Thyroid gland (tissue), 4 donors: ENCODE data around the gene HTT-AS. TPM values are rescaled to one million over a fixed set of nuclear protein-coding genes. Genes with fewer than 3 reads are reported as not detected.

Source experiments
- DNase-seq, 2 donors: peaks; one replicate each; pipeline ENCODE4 v3.0.0-alpha.2; 2019
- H3K27ac ChIP-seq, 3 donors: fragments of 200-600 bp; sonication (generic); 1 replicate in 2 of 3; 2 replicates in 1 of 3; pipeline ENCODE4 v1.5.1; 2016 to 2019; ENCODE audit warnings: mild to moderate bottlenecking in 1 of 3, moderate library complexity in 1 of 3
- H3K27me3 ChIP-seq: fragments of 200-600 bp; sonication (generic); one replicate; pipeline ENCODE4 v1.5.1; 2019
- H3K36me3 ChIP-seq, 2 donors: fragments of 200-600 bp; sonication (generic); one replicate each; pipeline ENCODE4 v1.5.1; 2016 to 2019
- H3K4me1 ChIP-seq, 2 donors: fragments of 200-600 bp; sonication (generic); one replicate each; pipeline ENCODE4 v1.5.1; 2017 to 2019
- H3K4me3 ChIP-seq, 3 donors: fragments of 200-600 bp; sonication (generic); replicated peaks in 1 of 3; 1 replicate in 2 of 3; 2 replicates in 1 of 3; pipeline ENCODE4 v1.5.1; 2016; ENCODE audit warnings: mild to moderate bottlenecking in 1 of 3
- H3K9me3 ChIP-seq: fragments of 200-600 bp; sonication (generic); one replicate; pipeline ENCODE4 v1.5.1; 2017
- POLR2A ChIP-seq, 2 donors: fragments of 450-650 bp; IDR thresholded peaks; one replicate each; pipeline ENCODE4 v1.6.1; 2017; ENCODE audit warnings: antibody characterized with exemption in 2 of 2, mild to moderate bottlenecking in 2 of 2, moderate library complexity in 1 of 2
- WGBS, 2 donors: methylation state at CpG; one replicate each; pipeline ENCODE4 v1.1.5; 2017; 5-methylcytosine and 5-hydroxymethylcytosine counted together
- intact Hi-C: fragments of 100-400 bp; cut with DNase I; formaldehyde crosslinking; loops from one replicate; pipeline ENCODE4 v1.15.1; 2023
- total RNA-seq, 4 donors: library from RNA; depleted of rRNA; stranded (reverse); fragments of >200 nt; gene quantifications; one replicate each; pipeline ENCODE4 v1.2.3, GENCODE V29; 2016
- TF ChIP-seq, protein P1 (sequence below), 6 experiments: fragments of 200-600 bp in 3 of 6; fragments of 450-650 bp in 3 of 6; sonication (generic) in 3 of 6; IDR thresholded peaks; one replicate each; pipeline ENCODE4 v1.5.1; 2016 to 2019; ENCODE audit warnings: antibody characterized with exemption in 6 of 6, mild to moderate bottlenecking in 2 of 6, inconsistent platforms in 1 of 6, moderate library complexity in 1 of 6

HTT-AS gene
- total RNA-seq, 4 donors from 2014 or later: not detected

GRCh38 chr4:3091464-3091863 lies 17.1 kb upstream of the HTT-AS start:
- WGBS, 2 donors: 73 to 77% methylated on average over 5 of the region's 5 CpGs
- no peak for DNase-seq
- Histone ChIP-seq H3K36me3 (no peaks in the 10 kb centered on the region), H3K4me1 (no peaks in the 10 kb centered on the region), H3K4me3 (no peak overlapping the region), H3K27me3 (no peaks in the 10 kb centered on the region), H3K9me3 (no peaks in the 10 kb centered on the region), H3K27ac (no peak overlapping the region)
- intact Hi-C loops: no loop called here
- no peak for TF ChIP-seq POLR2A (IDR thresholded peaks at IDR 0.05)
- TF ChIP-seq, protein P1, sequence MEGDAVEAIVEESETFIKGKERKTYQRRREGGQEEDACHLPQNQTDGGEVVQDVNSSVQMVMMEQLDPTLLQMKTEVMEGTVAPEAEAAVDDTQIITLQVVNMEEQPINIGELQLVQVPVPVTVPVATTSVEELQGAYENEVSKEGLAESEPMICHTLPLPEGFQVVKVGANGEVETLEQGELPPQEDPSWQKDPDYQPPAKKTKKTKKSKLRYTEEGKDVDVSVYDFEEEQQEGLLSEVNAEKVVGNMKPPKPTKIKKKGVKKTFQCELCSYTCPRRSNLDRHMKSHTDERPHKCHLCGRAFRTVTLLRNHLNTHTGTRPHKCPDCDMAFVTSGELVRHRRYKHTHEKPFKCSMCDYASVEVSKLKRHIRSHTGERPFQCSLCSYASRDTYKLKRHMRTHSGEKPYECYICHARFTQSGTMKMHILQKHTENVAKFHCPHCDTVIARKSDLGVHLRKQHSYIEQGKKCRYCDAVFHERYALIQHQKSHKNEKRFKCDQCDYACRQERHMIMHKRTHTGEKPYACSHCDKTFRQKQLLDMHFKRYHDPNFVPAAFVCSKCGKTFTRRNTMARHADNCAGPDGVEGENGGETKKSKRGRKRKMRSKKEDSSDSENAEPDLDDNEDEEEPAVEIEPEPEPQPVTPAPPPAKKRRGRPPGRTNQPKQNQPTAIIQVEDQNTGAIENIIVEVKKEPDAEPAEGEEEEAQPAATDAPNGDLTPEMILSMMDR (IDR thresholded peaks at IDR 0.05): no peak

GRCh38 chr4:3087115-3087797 lies 12.9 kb upstream of the HTT-AS start:
- no peak for TF ChIP-seq POLR2A (IDR thresholded peaks at IDR 0.05)
- TF ChIP-seq, protein P1 (IDR thresholded peaks at IDR 0.05): no peak
- DNase-seq: no peak
- no peak overlapping the region for H3K27ac ChIP-seq
- peaks cover 0 to 4% of the 10 kb centered on the region in 2 donors for H3K4me1 ChIP-seq
- intact Hi-C loops: no loop called here
- no peaks in the 10 kb centered on the region for H3K27me3 ChIP-seq
- H3K36me3 ChIP-seq: no peaks in the 10 kb centered on the region
- no peaks in the 10 kb centered on the region for H3K9me3 ChIP-seq
- WGBS, 2 donors: 89 to 95% methylated on average over 4 of the region's 4 CpGs
- no peak overlapping the region for H3K4me3 ChIP-seq

- intact Hi-C loops: no loop called here
Observed at GRCh38 chr4:3085948-3086670, 11.8 kb upstream of the HTT-AS start.

GRCh38 chr4:3083732-3084131 lies 9.4 kb upstream of the HTT-AS start:
- TF ChIP-seq, protein P1 (IDR thresholded peaks at IDR 0.05): no peak
- TF ChIP-seq POLR2A (IDR thresholded peaks at IDR 0.05): no peak
- Histone ChIP-seq H3K9me3 (no peaks in the 10 kb centered on the region), H3K27me3 (no peaks in the 10 kb centered on the region), H3K27ac (no peak overlapping the region), H3K4me1 (peaks cover 0 to 6% of the 10 kb centered on the region in 2 donors), H3K4me3 (no peak overlapping the region), H3K36me3 (no peaks in the 10 kb centered on the region)
- WGBS, 2 donors: 0 to 95% methylated on average over 1 of the region's 1 CpG
- intact Hi-C loops: no loop called here
- DNase-seq: no peak

More at GRCh38 chr4:3085948-3086670, 11.8 kb upstream of the HTT-AS start:
- WGBS, 2 donors: 94 to 95% methylated on average over 10 of the region's 10 CpGs
- no peaks in the 10 kb centered on the region for H3K27me3 ChIP-seq
- peaks cover 0 to 4% of the 10 kb centered on the region in 2 donors for H3K4me1 ChIP-seq
- no peak for DNase-seq
- no peak overlapping the region for H3K27ac ChIP-seq
- no peaks in the 10 kb centered on the region for H3K9me3 ChIP-seq
- TF ChIP-seq, protein P1 (IDR thresholded peaks at IDR 0.05): no peak
- no peak for TF ChIP-seq POLR2A (IDR thresholded peaks at IDR 0.05)
- no peaks in the 10 kb centered on the region for H3K36me3 ChIP-seq
- no peak overlapping the region for H3K4me3 ChIP-seq

- intact Hi-C loops: no loop called here
- no peak for TF ChIP-seq POLR2A (IDR thresholded peaks at IDR 0.05)
- TF ChIP-seq, protein P1 (IDR thresholded peaks at IDR 0.05): no peak
- no peaks in the 10 kb centered on the region for H3K27me3 ChIP-seq
- H3K36me3 ChIP-seq: no peaks in the 10 kb centered on the region
- WGBS, 2 donors: 86 to 89% methylated on average over 6 of the region's 6 CpGs
- H3K4me1 ChIP-seq: peaks cover 0 to 13% of the 10 kb centered on the region in 2 donors
- H3K4me3 ChIP-seq: no peak overlapping the region
- no peak for DNase-seq
- H3K9me3 ChIP-seq: no peaks in the 10 kb centered on the region
- no peak overlapping the region for H3K27ac ChIP-seq
Observed at GRCh38 chr4:3082925-3083515, 8.7 kb upstream of the HTT-AS start.
